HG03039 (cell line): ENCODE measurements around the gene CUBN.

ENCODE experiments used
- ATAC-seq: cut with Tn5 transposase; IDR thresholded peaks from one replicate; pipeline ENCODE4 v1.9.1; 2021; ENCODE audit warnings: mild to moderate bottlenecking, moderate library complexity; ENCODE audit not compliant: unreplicated experiment

The CUBN gene

GRCh38 chr10:17129741-17130140 lies at the start of gene CUBN:
Gene CUBN (minus strand): TSS chr10:17129811. CDS start chr10:17129765, 46 bp downstream.
- no peak for ATAC-seq

GRCh38 chr10:17179002-17179401 lies 49.4 kb upstream of the CUBN start:
- ATAC-seq, result no peak

- ATAC-seq, result no peak
These were observed 48.4 kb upstream of the CUBN start for GRCh38 chr10:17178006-17178405.

GRCh38 chr10:17177014-17177413 lies 47.4 kb upstream of the CUBN start:
- ATAC-seq, result no peak

GRCh38 chr10:17176091-17176490 lies 46.5 kb upstream of the CUBN start:
- ATAC-seq, result no peak

GRCh38 chr10:17175551-17175950 lies 45.9 kb upstream of the CUBN start:
- ATAC-seq, result no peak

GRCh38 chr10:17174626-17175025 lies 45.0 kb upstream of the CUBN start:
- ATAC-seq, result no peak

- ATAC-seq, result no peak
These were observed 41.6 kb upstream of the CUBN start for GRCh38 chr10:17171141-17171641.

- ATAC-seq, result no peak
These were observed 40.2 kb upstream of the CUBN start for GRCh38 chr10:17169803-17170202.

- ATAC-seq, result no peak
These were observed 37.1 kb upstream of the CUBN start for GRCh38 chr10:17166699-17167098.

GRCh38 chr10:17162828-17163227 lies 33.2 kb upstream of the CUBN start:
- ATAC-seq, result no peak

GRCh38 chr10:17161775-17162174 lies 32.2 kb upstream of the CUBN start:
- no peak for ATAC-seq

- no peak for ATAC-seq
These were observed 27.4 kb upstream of the CUBN start for GRCh38 chr10:17157024-17157423.

GRCh38 chr10:17155826-17156225 lies 26.2 kb upstream of the CUBN start:
- ATAC-seq, result no peak

GRCh38 chr10:17154116-17154515 lies 24.5 kb upstream of the CUBN start:
- no peak for ATAC-seq

- no peak for ATAC-seq
These were observed 23.7 kb upstream of the CUBN start for GRCh38 chr10:17153321-17153720.

GRCh38 chr10:17151716-17152115 lies 22.1 kb upstream of the CUBN start:
- ATAC-seq, result no peak

- no peak for ATAC-seq
These were observed 18.4 kb upstream of the CUBN start for GRCh38 chr10:17147884-17148489.

- no peak for ATAC-seq
These were observed 17.3 kb upstream of the CUBN start for GRCh38 chr10:17146892-17147291.

GRCh38 chr10:17145239-17145638 lies 15.6 kb upstream of the CUBN start:
- ATAC-seq, result no peak

GRCh38 chr10:17144757-17145156 lies 15.1 kb upstream of the CUBN start:
- ATAC-seq, result no peak

GRCh38 chr10:17144032-17144431 lies 14.4 kb upstream of the CUBN start:
- ATAC-seq, result no peak

- no peak for ATAC-seq
These were observed 13.6 kb upstream of the CUBN start for GRCh38 chr10:17143055-17143690.
